ENCODE measurements around the gene GPR153. TPM values are rescaled to one million over a fixed set of nuclear protein-coding genes. Genes with fewer than 3 reads are reported as not detected.
"Not testable (repeated sequence)": the region's sequence is repeated elsewhere in the genome, so short reads cannot be mapped to it uniquely, and the experiment has no call there.

The GPR153 gene
- total RNA-seq (1 to 10 TPM in 1 of 5 donors, under 1 TPM in 4; 0.35 to 2.7 (median 0.72) TPM), total RNA-seq (0.37 to 3.7 (median 1.1) reads per million in 29 experiments)
- 0.96 TPM for total RNA-seq (2013)

GRCh38 chr1:6260961-6261614 lies at the start of gene GPR153:
Gene GPR153, minus strand, starts transcription at chr1:6261098. Its CDS starts 6,193 bp downstream, at chr1:6254905.
- peak; percentile 66 to 71 (median 66) for ATAC-seq (replicated peaks in 1 of 4)
- peaks cover 4 to 17% of the 10 kb centered on the region in 2 donors for H3K27me3 Mint-ChIP-seq
- POLR2A ChIA-PET: no interaction called here
- peaks cover 2 to 11% (median 6%) of the 10 kb centered on the region in 3 donors for H3K4me1 Mint-ChIP-seq
- Histone ChIP-seq H3K4me3 (ENCODE audit: control insufficient read depth in 1 of 2, extremely low read depth in 1 of 2, low read length in 1 of 2) (peak within 1 kb of the TSS; percentile 41 to 46), H3K9me3 (no peaks in the 10 kb centered on the region), H3K27ac (ENCODE audit: low read length) (no peak within 1 kb of the TSS), H3K36me3 (ENCODE audit: control insufficient read depth in 2 of 2, extremely low read depth in 1 of 2, insufficient read depth in 1 of 2, low read length in 1 of 2) (no peaks in the 10 kb centered on the region), H3K27me3 (replicated peaks in 1 of 2; ENCODE audit: control insufficient read depth in 2 of 2, extremely low read depth in 1 of 2, insufficient read depth in 2 of 2, low read length in 1 of 2) (peaks cover 2 to 49% of the 10 kb centered on the region in 2 experiments), H3K4me1 (ENCODE audit: control insufficient read depth in 1 of 2, extremely low read depth in 1 of 2, insufficient read depth in 2 of 2, low read length in 2 of 2) (peaks cover 0 to 18% of the 10 kb centered on the region in 2 experiments)
- no peaks in the 10 kb centered on the region for H3K36me3 Mint-ChIP-seq
- CTCF ChIA-PET: no interaction called here
- peak within 1 kb of the TSS; percentile 65 to 72 (median 71) for H3K4me3 Mint-ChIP-seq
- H3K9me3 Mint-ChIP-seq: no peaks in the 10 kb centered on the region
- DNase-seq: peak in 19 of 35 experiments; percentile 14 to 69 (median 24)
- H3K27ac Mint-ChIP-seq: no peak within 1 kb of the TSS
- WGBS (ENCODE audit: insufficient coverage): 2% methylated on average over 77 of the region's 78 CpGs

DNA sequence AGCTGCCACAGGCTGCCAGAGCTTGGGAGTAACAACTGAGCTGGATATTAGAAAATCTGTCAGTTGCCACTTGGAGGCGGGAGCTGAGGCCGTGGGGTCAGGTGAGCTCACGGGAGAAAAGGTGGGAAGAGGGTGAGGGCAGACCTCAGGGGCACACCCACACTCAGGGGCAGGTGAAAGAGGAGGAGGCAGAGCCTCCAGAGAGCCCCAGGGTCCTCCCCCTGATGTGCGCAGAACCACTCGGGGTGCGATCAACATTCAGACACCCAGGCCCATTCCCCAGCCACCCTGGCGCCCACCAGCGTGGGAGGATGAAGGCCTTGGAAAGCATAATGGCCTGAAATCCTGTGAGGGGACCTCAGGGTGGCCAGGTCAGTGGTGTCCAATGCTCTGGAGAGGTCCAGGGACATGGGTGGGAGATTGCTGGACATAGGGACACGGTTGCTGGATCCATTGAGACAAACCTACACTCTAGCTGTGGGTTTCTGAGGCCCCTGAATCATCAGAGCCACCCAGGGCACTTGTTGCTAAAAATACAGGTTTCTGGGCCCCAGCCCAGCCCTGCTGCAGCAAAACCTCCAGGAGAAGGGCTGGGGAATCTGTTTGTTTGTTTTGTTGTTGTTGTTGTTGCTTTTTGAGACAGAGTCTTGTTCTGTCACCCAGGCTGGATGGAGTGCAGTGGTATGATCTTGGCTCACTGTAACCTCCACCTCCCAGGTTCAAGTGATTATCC lies 49.4 kb upstream of the GPR153 start:
- H3K9me3 Mint-ChIP-seq: no peaks in the 10 kb centered on the region
- Histone ChIP-seq H3K27ac (ENCODE audit: low read length) (no peak overlapping the region), H3K36me3 (ENCODE audit: control insufficient read depth in 2 of 2, extremely low read depth in 1 of 2, insufficient read depth in 1 of 2, low read length in 1 of 2) (no peaks in the 10 kb centered on the region), H3K4me1 (ENCODE audit: control insufficient read depth in 1 of 2, extremely low read depth in 1 of 2, insufficient read depth in 2 of 2, low read length in 2 of 2) (no peaks in the 10 kb centered on the region), H3K4me3 (ENCODE audit: control insufficient read depth in 1 of 2, extremely low read depth in 1 of 2, low read length in 1 of 2) (no peak overlapping the region), H3K27me3 (replicated peaks in 1 of 2; ENCODE audit: control insufficient read depth in 2 of 2, extremely low read depth in 1 of 2, insufficient read depth in 2 of 2, low read length in 1 of 2) (no peaks in the 10 kb centered on the region), H3K9me3 (no peaks in the 10 kb centered on the region)
- WGBS (ENCODE audit: insufficient coverage): no CpG with 5 or more reads among the region's 9 CpGs
- peaks cover 7% of the 10 kb centered on the region for H3K36me3 Mint-ChIP-seq
- POLR2A ChIA-PET: no interaction called here
- CTCF ChIA-PET: no interaction called here
- no peak for DNase-seq
- H3K27me3 Mint-ChIP-seq: no peaks in the 10 kb centered on the region
- no peak overlapping the region for H3K27ac Mint-ChIP-seq
- no peak overlapping the region for H3K4me3 Mint-ChIP-seq
- ATAC-seq (replicated peaks in 1 of 4): no peak
- H3K4me1 Mint-ChIP-seq: no peaks in the 10 kb centered on the region

DNA sequence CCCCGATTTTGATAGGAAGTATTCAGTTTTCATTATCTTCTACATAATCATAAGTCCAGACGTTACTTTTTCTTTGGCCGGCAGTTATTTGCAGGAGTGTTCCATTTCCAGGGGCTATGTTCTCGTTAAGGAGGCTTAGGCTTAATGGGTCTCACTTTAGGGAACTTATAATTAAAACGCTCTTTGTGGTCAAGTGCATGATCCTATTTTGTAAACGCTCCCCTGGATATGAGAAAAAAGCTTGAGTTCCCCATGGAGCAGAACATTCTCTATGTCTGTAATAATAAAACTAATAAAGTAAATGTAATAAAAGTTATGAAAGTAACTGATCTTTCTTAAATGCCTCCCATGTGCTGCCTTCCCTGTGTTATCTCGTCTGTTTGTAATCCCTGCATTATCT lies 48.7 kb upstream of the GPR153 start:
- no peaks in the 10 kb centered on the region for H3K4me1 Mint-ChIP-seq
- CTCF ChIA-PET: no interaction called here
- no peak overlapping the region for H3K4me3 Mint-ChIP-seq
- Histone ChIP-seq H3K4me1 (ENCODE audit: control insufficient read depth in 1 of 2, extremely low read depth in 1 of 2, insufficient read depth in 2 of 2, low read length in 2 of 2) (no peaks in the 10 kb centered on the region), H3K4me3 (ENCODE audit: control insufficient read depth in 1 of 2, extremely low read depth in 1 of 2, low read length in 1 of 2) (no peak overlapping the region), H3K27ac (ENCODE audit: low read length) (no peak overlapping the region), H3K36me3 (ENCODE audit: control insufficient read depth in 2 of 2, extremely low read depth in 1 of 2, insufficient read depth in 1 of 2, low read length in 1 of 2) (no peaks in the 10 kb centered on the region), H3K27me3 (replicated peaks in 1 of 2; ENCODE audit: control insufficient read depth in 2 of 2, extremely low read depth in 1 of 2, insufficient read depth in 2 of 2, low read length in 1 of 2) (no peaks in the 10 kb centered on the region), H3K9me3 (no peaks in the 10 kb centered on the region)
- POLR2A ChIA-PET: no interaction called here
- no peak overlapping the region for H3K27ac Mint-ChIP-seq
- DNase-seq: no peak
- WGBS (ENCODE audit: insufficient coverage): 94% methylated on average over 2 of the region's 7 CpGs
- H3K9me3 Mint-ChIP-seq: no peaks in the 10 kb centered on the region
- no peak for ATAC-seq (replicated peaks in 1 of 4)
- H3K36me3 Mint-ChIP-seq: peaks cover 7% of the 10 kb centered on the region
- no peaks in the 10 kb centered on the region for H3K27me3 Mint-ChIP-seq

GRCh38 chr1:6308449-6308848 lies 47.6 kb upstream of the GPR153 start:
- ATAC-seq (replicated peaks in 1 of 4) (no peak), DNase-seq (no peak)
- Histone ChIP-seq H3K27me3 (replicated peaks in 1 of 2; ENCODE audit: control insufficient read depth in 2 of 2, extremely low read depth in 1 of 2, insufficient read depth in 2 of 2, low read length in 1 of 2) (no peaks in the 10 kb centered on the region), H3K9me3 (no peaks in the 10 kb centered on the region), H3K4me3 (ENCODE audit: control insufficient read depth in 1 of 2, extremely low read depth in 1 of 2, low read length in 1 of 2) (no peak overlapping the region), H3K27ac (ENCODE audit: low read length) (no peak overlapping the region), H3K4me1 (ENCODE audit: control insufficient read depth in 1 of 2, extremely low read depth in 1 of 2, insufficient read depth in 2 of 2, low read length in 2 of 2) (no peaks in the 10 kb centered on the region), H3K36me3 (ENCODE audit: control insufficient read depth in 2 of 2, extremely low read depth in 1 of 2, insufficient read depth in 1 of 2, low read length in 1 of 2) (no peaks in the 10 kb centered on the region)
- H3K36me3 Mint-ChIP-seq: peaks cover 11% of the 10 kb centered on the region
- CTCF ChIA-PET: no interaction called here
- POLR2A ChIA-PET: no interaction called here
- no peak overlapping the region for H3K4me3 Mint-ChIP-seq
- 98% methylated on average over 4 of the region's 13 CpGs for WGBS (ENCODE audit: insufficient coverage)
- no peaks in the 10 kb centered on the region for H3K4me1 Mint-ChIP-seq
- no peaks in the 10 kb centered on the region for H3K27me3 Mint-ChIP-seq
- H3K9me3 Mint-ChIP-seq: no peaks in the 10 kb centered on the region
- no peak overlapping the region for H3K27ac Mint-ChIP-seq

GRCh38 chr1:6307682-6308081 lies 46.8 kb upstream of the GPR153 start:
- not testable (repeated sequence) for ATAC-seq (replicated peaks in 1 of 4)
- WGBS (ENCODE audit: insufficient coverage): 90% methylated on average over 6 of the region's 7 CpGs
- CTCF ChIA-PET: interaction anchor here in 1 of 2 donors (0.6 kb wide), 1 partner anchor 8 kb away, joined by 3 read pairs; no protein-coding TSS in a partner anchor

DNA sequence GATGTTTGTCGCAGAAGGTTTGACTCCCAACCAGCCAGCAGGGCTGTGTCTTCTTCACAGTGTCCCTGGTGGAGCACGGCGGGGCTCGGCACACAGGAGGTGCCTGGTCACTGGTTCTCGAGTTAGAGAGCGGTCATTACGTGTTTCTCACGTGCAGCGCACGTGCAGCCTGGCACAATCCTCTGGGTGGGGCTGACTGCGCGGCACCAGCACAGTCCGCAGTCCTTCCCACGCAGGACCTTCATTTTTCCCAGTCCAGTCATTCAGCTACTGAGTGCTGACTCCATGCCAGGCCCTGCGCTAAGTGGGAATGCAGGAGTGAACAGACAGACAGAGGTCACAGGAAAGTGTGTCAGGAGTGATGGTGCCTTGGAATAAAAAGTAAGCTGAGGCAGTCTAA lies 46.2 kb upstream of the GPR153 start:
- POLR2A ChIA-PET: no interaction called here
- H3K4me1 ChIP-seq (ENCODE audit: control insufficient read depth in 1 of 2, extremely low read depth in 1 of 2, insufficient read depth in 2 of 2, low read length in 2 of 2): no peaks in the 10 kb centered on the region
- H3K4me3 ChIP-seq (ENCODE audit: control insufficient read depth in 1 of 2, extremely low read depth in 1 of 2, low read length in 1 of 2): no peak overlapping the region
- 100% methylated on average over 14 of the region's 15 CpGs for WGBS (ENCODE audit: insufficient coverage)
- ATAC-seq (replicated peaks in 1 of 4) (no peak), DNase-seq (no peak)
- peaks cover 12% of the 10 kb centered on the region for H3K36me3 Mint-ChIP-seq
- H3K9me3 Mint-ChIP-seq: no peaks in the 10 kb centered on the region
- H3K27ac ChIP-seq (ENCODE audit: low read length): no peak overlapping the region
- no peaks in the 10 kb centered on the region for H3K27me3 ChIP-seq (replicated peaks in 1 of 2; ENCODE audit: control insufficient read depth in 2 of 2, extremely low read depth in 1 of 2, insufficient read depth in 2 of 2, low read length in 1 of 2)
- H3K27me3 Mint-ChIP-seq: no peaks in the 10 kb centered on the region
- H3K4me3 Mint-ChIP-seq: no peak overlapping the region
- no peaks in the 10 kb centered on the region for H3K4me1 Mint-ChIP-seq
- CTCF ChIA-PET: interaction anchor here in 1 of 2 donors (0.6 kb wide), 1 partner anchor 9 kb away, joined by 3 read pairs; no protein-coding TSS in a partner anchor
- H3K27ac Mint-ChIP-seq: no peak overlapping the region
- no peaks in the 10 kb centered on the region for H3K9me3 ChIP-seq
- H3K36me3 ChIP-seq (ENCODE audit: control insufficient read depth in 2 of 2, extremely low read depth in 1 of 2, insufficient read depth in 1 of 2, low read length in 1 of 2): no peaks in the 10 kb centered on the region

More at GRCh38 chr1:6307682-6308081, 46.8 kb upstream of the GPR153 start:
- H3K27ac ChIP-seq (ENCODE audit: low read length); H3K27me3 Mint-ChIP-seq; H3K36me3 ChIP-seq (ENCODE audit: control insufficient read depth in 2 of 2, extremely low read depth in 1 of 2, insufficient read depth in 1 of 2, low read length in 1 of 2); H3K9me3 Mint-ChIP-seq; H3K27ac Mint-ChIP-seq; H3K4me1 ChIP-seq (ENCODE audit: control insufficient read depth in 1 of 2, extremely low read depth in 1 of 2, insufficient read depth in 2 of 2, low read length in 2 of 2); H3K27me3 ChIP-seq (replicated peaks in 1 of 2; ENCODE audit: control insufficient read depth in 2 of 2, extremely low read depth in 1 of 2, insufficient read depth in 2 of 2, low read length in 1 of 2); H3K9me3 ChIP-seq; POLR2A ChIA-PET; DNase-seq; H3K4me3 Mint-ChIP-seq; H3K4me1 Mint-ChIP-seq; H3K4me3 ChIP-seq (ENCODE audit: control insufficient read depth in 1 of 2, extremely low read depth in 1 of 2, low read length in 1 of 2): not testable (repeated sequence)
- peaks cover 12% of the 10 kb centered on the region for H3K36me3 Mint-ChIP-seq

Measured in T-cell (primary cell).